WERI-Rb-1 (cell line): ENCODE data around the gene RHPN2.

Experiments used
- DNase-seq: peaks from one replicate; pipeline ENCODE4 v3.0.0-alpha.2; 2020
- H3K27ac ChIP-seq: fragments of 250-450 bp; sonication (Bioruptor Pico); 2 replicates; pipeline ENCODE4 v1.5.1; 2020; ENCODE audit warnings: mild to moderate bottlenecking, moderate library complexity
- H3K27me3 ChIP-seq: fragments of 250-450 bp; sonication (Bioruptor Pico); 2 replicates; pipeline ENCODE4 v1.5.1; 2021; ENCODE audit warnings: mild to moderate bottlenecking, low read depth, moderate library complexity; ENCODE audit not compliant: insufficient read depth, severe bottlenecking
- H3K36me3 ChIP-seq: fragments of 250-450 bp; sonication (Bioruptor Pico); 2 replicates; pipeline ENCODE4 v1.5.1; 2020; ENCODE audit warnings: mild to moderate bottlenecking, moderate library complexity
- H3K4me3 ChIP-seq: 2 replicates; pipeline ENCODE4 v1.5.1; 2011; ENCODE audit warnings: low read depth, mild to moderate bottlenecking, control low read depth, low read length
- H3K9me3 ChIP-seq: fragments of 250-450 bp; sonication (Bioruptor Pico); 2 replicates; pipeline ENCODE4 v1.5.1; 2021; ENCODE audit warnings: mild to moderate bottlenecking, moderate library complexity; ENCODE audit not compliant: severe bottlenecking
- TF ChIP-seq, protein P1 (sequence below): IDR thresholded peaks from 2 replicates; pipeline ENCODE4 v1.5.1; 2011; ENCODE audit warnings: low read depth, mild to moderate bottlenecking, control low read depth, inconsistent platforms, low read length

Gene RHPN2

GRCh38 chr19:33064792-33065550 lies at the start of gene RHPN2:
TSS of gene RHPN2 (minus strand) at chr19:33064888. CDS start at chr19:33064852, 36 bp downstream.
- TF ChIP-seq, protein P1, sequence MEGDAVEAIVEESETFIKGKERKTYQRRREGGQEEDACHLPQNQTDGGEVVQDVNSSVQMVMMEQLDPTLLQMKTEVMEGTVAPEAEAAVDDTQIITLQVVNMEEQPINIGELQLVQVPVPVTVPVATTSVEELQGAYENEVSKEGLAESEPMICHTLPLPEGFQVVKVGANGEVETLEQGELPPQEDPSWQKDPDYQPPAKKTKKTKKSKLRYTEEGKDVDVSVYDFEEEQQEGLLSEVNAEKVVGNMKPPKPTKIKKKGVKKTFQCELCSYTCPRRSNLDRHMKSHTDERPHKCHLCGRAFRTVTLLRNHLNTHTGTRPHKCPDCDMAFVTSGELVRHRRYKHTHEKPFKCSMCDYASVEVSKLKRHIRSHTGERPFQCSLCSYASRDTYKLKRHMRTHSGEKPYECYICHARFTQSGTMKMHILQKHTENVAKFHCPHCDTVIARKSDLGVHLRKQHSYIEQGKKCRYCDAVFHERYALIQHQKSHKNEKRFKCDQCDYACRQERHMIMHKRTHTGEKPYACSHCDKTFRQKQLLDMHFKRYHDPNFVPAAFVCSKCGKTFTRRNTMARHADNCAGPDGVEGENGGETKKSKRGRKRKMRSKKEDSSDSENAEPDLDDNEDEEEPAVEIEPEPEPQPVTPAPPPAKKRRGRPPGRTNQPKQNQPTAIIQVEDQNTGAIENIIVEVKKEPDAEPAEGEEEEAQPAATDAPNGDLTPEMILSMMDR: no peak
- DNase-seq: peak; percentile 76
- Histone ChIP-seq H3K27me3 (no peaks in the 10 kb centered on the region), H3K27ac (peak within 1 kb of the TSS; percentile 49), H3K9me3 (no peaks in the 10 kb centered on the region), H3K4me3 (peak within 1 kb of the TSS; percentile 93), H3K36me3 (no peaks in the 10 kb centered on the region)

GRCh38 chr19:33114312-33114711 lies 49.6 kb upstream of the RHPN2 start:
- DNase-seq: no peak
- TF ChIP-seq, protein P1: no peak
- Histone ChIP-seq H3K27me3 (no peaks in the 10 kb centered on the region), H3K27ac (no peak overlapping the region), H3K9me3 (no peaks in the 10 kb centered on the region), H3K4me3 (no peak overlapping the region), H3K36me3 (peaks cover 76% of the 10 kb centered on the region)

DNA sequence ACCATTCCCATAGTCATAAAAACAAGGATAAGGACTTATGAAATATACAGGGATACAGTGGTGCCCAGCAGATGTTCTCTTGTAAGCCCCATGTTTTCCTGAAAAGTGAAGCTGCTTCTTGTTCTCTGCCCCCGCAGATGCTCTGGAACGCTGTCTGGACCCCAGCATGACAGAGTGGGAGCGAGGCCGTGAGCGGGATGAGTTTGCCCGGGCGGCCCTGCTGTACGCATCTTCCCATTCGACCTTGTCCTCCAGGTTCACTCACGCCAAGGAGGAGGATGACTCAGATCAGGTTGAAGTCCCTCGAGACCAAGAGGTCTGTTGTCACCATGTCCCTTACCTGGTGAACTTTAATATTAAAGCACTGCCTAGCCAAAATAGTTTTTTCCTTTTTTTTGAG lies 46.9 kb upstream of the RHPN2 start:
- Histone ChIP-seq H3K36me3 (peaks cover 71% of the 10 kb centered on the region), H3K4me3 (no peak overlapping the region), H3K27ac (no peak overlapping the region), H3K27me3 (no peaks in the 10 kb centered on the region), H3K9me3 (no peaks in the 10 kb centered on the region)
- DNase-seq: no peak
- TF ChIP-seq, protein P1: no peak

DNA sequence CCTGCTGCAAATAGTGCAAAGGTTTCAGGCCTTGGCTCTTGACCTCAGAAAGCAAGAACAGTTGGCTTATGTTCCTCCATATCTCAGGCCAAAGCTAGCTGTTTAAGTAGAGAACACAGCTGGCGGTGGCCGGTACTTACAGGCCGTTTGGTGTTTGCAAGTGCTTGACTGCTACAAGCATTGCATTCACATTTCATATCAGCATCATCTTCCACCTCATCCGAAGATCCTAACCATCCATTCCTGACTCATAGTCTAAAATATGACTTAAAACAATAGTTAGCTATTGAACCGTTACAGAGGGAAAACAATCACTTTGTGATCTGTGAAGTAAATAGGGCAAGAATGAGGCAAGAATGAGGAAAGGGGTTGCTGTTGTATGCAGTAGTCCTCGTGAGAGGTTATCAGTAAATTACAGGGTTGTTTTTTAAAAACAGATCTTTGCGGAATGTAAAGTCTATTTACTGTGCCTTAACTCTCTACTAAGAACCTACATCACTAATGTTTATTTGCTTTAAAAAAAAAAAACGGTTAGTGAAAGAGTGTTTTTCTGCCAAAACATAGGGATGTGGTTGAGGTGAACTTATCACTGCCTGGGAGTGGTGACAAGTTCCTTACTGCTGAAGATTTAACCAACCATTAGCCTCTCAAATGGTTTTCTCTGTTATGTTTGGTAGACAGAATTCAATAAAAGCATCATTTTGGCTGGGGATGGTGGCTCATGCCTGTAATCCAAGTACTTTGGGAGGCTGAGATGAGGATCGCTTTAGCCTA lies 45.6 kb upstream of the RHPN2 start:
- TF ChIP-seq, protein P1: no peak
- no peaks in the 10 kb centered on the region for H3K9me3 ChIP-seq
- H3K27me3 ChIP-seq: no peaks in the 10 kb centered on the region
- no peak for DNase-seq
- peaks cover 61% of the 10 kb centered on the region for H3K36me3 ChIP-seq
- no peak overlapping the region for H3K4me3 ChIP-seq
- no peak overlapping the region for H3K27ac ChIP-seq

GRCh38 chr19:33108161-33108560 lies 43.5 kb upstream of the RHPN2 start:
- H3K36me3 ChIP-seq: peaks cover 51% of the 10 kb centered on the region
- DNase-seq: no peak
- no peaks in the 10 kb centered on the region for H3K27me3 ChIP-seq
- TF ChIP-seq, protein P1: no peak
- H3K9me3 ChIP-seq: no peaks in the 10 kb centered on the region
- no peak overlapping the region for H3K27ac ChIP-seq
- no peak overlapping the region for H3K4me3 ChIP-seq
